ENCODE results near the gene OPRL1.

Gene OPRL1

DNA sequence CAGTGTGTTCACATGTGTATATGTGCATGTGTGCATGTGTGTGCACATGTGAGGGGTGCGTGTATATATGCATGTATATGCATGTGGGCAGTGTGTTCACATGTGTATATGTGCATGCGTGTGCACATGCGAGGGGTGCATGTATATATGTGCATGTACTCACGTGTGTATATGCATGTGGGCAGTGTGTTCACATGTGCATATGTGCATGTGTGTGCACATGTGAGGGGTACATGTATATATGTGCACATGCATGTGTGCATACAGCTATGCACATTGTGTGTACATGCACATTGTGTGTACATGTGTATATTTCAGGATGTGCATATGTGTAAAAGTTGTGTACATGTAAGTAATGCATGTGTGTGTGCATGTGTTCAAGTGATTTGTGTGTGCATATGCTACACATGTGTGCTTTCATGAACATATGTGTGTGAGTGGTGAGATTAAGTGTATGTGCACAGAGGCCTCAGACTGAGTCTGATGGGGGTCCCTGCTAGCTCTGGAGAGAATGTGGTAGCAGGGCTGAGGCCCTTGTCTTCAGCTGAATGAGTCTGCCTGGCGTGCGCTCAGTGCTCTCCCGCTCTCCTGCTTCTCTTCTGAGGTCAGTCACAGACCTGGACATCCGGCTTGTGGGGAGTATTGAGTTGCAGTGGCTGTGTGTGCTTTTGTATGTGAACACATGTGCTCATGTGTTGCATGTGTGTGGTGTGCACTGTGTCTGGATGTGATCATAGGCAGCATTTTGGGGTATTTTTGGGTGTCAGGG, 64.4 kb downstream of the OPRL1 start:
- DNase-seq (ENCODE audit: low spot score) = no peak

DNA sequence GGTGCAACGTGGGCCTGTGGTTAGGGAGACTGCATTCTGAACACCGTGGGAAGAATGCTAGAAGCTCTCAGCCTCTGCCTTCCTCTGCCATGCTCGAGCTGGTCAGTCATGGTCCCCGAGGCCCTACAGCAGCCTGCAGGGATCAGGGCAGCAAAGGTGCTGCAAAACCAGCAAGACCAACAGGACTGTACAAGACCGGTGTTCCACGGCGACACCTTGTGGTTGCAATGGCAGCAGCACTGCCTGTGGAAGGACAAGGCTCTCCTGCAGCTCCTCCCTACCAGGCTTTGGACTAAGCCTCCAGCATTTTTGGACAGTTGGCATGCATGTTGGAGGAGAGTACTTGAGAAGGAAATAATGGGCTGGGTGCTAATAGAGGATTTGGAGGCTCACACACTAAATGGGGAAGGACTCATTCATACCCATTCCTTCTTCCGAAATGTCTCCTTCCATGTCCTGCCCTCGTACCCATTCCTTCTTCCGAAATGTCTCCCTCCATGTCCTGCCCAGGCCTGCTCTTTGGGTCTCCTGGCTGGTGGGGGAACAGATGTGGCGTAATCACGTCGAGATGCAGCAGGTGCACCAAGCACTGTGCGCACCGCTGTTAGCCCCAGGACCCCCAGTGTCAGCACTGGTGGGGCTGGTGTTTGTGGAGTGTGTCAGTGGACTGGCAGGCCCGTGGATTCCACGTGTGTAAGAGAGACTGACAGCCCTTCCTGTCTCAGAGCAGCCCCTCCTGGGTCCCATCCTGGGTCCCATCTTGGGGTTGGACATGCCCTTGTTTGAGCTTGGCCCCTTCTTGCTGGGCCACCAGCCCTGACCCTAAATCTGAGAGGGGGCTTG, 65.8 kb downstream of the OPRL1 start:
- no peak for DNase-seq (ENCODE audit: low spot score)

DNA sequence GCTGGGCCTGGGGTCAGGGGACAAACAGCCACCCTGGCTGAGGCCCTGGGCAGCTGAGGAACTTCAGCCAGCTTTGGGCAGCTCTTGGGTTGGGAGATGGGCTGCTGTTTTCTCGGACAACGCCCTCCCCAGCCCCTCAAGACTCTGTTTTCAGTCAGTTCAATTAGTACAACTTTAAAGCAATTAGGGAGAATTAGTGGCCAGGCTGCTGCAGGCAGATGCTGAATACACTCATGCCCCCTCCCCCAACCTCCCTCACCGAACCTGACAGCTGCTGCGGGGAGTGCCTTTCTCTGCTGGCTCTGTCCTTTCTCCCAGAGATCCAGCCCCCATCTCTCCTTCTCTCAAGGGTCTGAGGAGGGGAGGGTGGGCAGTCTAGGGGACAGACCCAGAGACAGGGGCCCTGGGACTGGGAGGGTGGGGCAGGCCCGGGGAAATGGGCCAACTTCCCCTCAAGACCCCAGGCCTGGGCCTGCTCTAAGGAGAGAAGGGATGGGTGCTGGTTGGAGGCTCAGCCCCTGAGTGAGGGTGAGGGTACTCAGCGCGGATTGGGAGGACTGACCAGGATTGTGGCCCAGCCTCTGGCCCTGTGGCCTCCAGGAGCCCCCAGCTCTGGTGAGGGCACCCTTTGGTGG, 66.5 kb downstream of the OPRL1 start:
- DNase-seq (ENCODE audit: low spot score) = no peak

DNA sequence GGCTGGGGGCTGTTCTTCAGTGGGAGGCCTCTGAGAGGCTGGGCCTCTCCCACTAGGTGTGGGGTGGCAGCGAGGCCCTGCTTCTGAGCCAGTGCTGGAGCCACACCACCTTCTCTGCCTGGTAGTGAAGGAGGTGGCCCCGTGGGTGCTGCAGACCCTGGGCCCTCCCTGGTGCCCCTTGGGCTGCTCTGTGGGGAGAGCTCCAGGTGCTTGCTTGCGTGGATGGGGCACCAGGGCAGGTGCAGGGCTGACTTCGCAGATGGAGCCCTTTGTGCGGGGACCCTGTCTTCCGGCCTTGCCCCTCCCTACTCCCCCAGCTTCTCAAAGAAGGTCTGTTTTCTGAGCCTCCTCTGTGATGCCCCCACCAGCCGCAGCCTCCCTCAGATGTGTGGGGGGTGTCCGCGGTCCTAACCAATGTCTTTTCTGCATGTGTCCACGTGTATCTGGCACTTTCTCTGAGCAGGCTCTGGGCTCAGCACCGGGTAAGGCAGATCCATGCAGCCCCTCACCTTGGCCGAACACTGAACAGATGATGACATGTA, 67.1 kb downstream of the OPRL1 start:
- no peak for DNase-seq (ENCODE audit: low spot score)

DNA sequence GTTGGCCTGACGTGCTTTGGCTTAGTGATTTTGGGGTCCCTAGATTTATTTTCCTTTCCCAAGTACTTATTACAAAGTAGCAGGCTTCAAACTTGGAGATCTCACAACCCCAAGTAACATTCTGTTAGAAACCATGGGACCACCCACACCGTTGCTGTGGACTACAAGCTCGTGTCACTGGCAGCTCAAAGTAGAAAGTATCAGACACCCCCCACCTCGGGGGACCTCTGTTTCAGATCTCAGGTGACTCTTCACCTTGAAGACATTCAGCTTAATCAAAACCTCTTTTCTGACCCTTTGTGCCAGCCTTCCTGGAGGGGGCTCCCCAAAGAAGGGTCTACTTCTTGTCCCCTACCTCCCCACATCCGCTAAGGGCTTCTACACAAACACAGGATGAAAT, 68.7 kb downstream of the OPRL1 start:
- no peak for DNase-seq (ENCODE audit: low spot score)

DNA sequence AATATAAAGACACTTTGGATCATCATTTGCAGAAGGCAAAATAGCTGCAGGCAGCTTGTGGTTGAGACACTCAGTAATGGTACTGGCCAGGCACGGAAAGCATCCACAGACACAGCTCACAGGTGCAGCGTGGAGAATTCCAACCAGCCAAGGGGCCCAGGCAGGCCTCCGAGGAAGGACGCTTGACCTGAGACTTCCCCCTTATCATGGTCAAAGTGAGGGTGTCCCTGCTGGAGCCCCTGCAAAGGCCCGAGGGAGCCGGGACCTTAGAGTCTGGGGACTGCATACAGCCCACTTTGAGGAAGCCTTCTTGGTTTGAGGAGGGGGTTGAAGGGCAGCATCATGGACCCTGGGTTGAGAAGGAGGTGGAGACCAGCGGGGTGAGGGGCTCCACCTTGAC, 69.3 kb downstream of the OPRL1 start:
- DNase-seq (ENCODE audit: low spot score) = no peak

DNA sequence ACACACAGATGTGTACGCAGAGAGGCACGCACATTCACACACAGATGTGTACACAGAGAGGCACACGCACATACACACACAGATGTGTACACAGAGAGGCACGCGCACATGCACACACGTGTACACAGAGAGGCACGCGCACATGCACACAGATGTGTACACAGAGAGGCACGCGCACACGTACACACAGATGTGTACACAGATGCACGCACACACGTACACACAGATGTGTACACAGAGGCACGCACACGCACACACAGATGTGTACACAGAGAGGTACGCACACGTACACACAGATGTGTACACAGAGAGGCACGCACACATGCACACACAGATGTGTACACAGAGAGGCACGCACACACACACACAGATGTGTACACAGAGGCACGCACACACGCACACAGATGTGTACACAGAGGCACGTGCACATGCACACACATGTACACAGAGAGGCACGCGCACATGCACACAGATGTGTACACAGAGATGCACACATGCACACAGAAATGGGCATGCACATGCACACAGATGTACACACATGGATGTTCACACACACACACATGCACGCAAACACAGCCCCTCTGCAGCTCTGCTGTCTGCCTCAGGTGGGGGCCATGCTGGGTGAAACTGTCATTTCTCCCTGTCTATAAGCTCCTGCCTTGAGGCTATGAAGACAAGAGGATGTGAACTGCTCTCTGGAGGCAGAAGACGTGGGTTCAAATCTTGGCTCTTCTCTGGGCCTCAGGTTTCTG, 70.1 kb downstream of the OPRL1 start:
- DNase-seq (ENCODE audit: low spot score) = no peak
